Spleen (tissue), 7 donors: ENCODE measurements around the gene MT1A.

Experiments
- POLR2AphosphoS5 ChIP-seq, 3 donors: sonication (generic); formaldehyde crosslinking; IDR thresholded peaks; one replicate each; pipeline ENCODE4 v1.5.1; 2017; ENCODE audit warnings: antibody characterized with exemption in 3 of 3
- TF ChIP-seq, protein P1 (sequence below), 11 experiments: fragments of 200-600 bp in 7 of 11; fragments of 450-650 bp in 4 of 11; sonication (generic) in 4 of 11; IDR thresholded peaks in 8 of 11; conservative IDR thresholded peaks in 3 of 11; 1 replicate in 7 of 11; 2 replicates in 4 of 11; pipeline versions ENCODE4 v1.4.0 to v1.8.0; 2016 to 2021; ENCODE audit warnings: antibody characterized with exemption in 11 of 11, inconsistent platforms in 4 of 11, mild to moderate bottlenecking in 1 of 11
- donor health status: DM: no; HTN: no; CAD: no; lungs with moderate emphysema.
- donor health status: DM: no; HTN: no; CAD: no.
- donor health status: DM: no; HTN: no; CAD: no.

DNA sequence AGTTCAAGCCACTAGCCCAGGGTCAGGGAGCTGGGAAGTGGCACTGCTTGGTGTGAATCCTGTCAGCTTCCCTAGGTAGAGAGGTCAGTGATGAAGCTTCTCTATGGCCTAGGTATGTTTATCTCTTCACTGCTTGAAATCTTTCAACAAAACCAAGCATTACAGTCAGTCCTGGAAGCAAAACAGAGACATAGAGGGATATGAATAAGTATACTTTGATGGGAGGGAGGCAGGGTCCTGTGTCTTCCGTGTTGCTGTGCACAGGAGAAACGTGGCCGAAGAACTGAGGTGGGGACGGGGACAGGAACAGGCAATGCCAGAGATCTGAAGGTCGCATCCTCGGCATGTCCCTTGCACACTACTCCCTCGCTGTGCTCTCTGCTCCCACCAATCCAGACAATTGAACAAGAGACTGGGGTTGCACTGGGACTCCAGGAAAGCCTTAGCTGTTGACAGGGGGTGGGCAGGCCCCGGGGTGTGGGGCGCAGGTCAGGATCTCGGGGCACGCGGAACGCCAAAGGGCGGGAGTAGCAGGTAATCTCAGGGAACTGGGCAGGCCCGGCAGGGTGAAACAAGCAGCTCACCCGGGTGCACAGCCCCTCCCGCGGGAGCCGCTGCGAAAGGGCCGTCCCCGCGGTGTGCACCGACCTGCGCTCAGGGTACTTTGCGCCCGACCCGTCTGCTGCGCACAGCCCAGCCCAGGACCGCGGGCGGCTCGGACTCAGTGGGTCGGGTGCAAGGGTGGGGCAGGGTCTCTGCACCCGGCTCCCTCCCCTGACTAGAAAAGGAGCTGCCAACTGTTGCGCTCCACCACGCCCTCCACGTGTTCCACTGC is 30.8 kb downstream of the MT1A start, which contains the start of gene MT1H:
- TF ChIP-seq POLR2AphosphoS5 (IDR thresholded peaks at IDR 0.05) = no peak
- TF ChIP-seq, protein P1, sequence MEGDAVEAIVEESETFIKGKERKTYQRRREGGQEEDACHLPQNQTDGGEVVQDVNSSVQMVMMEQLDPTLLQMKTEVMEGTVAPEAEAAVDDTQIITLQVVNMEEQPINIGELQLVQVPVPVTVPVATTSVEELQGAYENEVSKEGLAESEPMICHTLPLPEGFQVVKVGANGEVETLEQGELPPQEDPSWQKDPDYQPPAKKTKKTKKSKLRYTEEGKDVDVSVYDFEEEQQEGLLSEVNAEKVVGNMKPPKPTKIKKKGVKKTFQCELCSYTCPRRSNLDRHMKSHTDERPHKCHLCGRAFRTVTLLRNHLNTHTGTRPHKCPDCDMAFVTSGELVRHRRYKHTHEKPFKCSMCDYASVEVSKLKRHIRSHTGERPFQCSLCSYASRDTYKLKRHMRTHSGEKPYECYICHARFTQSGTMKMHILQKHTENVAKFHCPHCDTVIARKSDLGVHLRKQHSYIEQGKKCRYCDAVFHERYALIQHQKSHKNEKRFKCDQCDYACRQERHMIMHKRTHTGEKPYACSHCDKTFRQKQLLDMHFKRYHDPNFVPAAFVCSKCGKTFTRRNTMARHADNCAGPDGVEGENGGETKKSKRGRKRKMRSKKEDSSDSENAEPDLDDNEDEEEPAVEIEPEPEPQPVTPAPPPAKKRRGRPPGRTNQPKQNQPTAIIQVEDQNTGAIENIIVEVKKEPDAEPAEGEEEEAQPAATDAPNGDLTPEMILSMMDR (IDR thresholded peaks at IDR 0.05 in 8 of 11, conservative IDR thresholded peaks at IDR 0.05 in 3 of 11) = no peak
